GM20000 (cell line): ENCODE measurements around the gene ESR1.

Source experiments
- DNase-seq: peaks from one replicate; pipeline ENCODE4 v3.0.0; 2012; ENCODE audit warnings: low spot score
- TF ChIP-seq, protein P1 (sequence below): IDR thresholded peaks from 2 replicates; pipeline ENCODE4 v1.5.1; 2012; ENCODE audit warnings: mild to moderate bottlenecking, control low read depth; ENCODE audit errors: extremely low read depth, missing control alignments

ESR1 gene

GRCh38 chr6:152048921-152049320 is 241.4 kb downstream of the ESR1 start:
- TF ChIP-seq, protein P1, sequence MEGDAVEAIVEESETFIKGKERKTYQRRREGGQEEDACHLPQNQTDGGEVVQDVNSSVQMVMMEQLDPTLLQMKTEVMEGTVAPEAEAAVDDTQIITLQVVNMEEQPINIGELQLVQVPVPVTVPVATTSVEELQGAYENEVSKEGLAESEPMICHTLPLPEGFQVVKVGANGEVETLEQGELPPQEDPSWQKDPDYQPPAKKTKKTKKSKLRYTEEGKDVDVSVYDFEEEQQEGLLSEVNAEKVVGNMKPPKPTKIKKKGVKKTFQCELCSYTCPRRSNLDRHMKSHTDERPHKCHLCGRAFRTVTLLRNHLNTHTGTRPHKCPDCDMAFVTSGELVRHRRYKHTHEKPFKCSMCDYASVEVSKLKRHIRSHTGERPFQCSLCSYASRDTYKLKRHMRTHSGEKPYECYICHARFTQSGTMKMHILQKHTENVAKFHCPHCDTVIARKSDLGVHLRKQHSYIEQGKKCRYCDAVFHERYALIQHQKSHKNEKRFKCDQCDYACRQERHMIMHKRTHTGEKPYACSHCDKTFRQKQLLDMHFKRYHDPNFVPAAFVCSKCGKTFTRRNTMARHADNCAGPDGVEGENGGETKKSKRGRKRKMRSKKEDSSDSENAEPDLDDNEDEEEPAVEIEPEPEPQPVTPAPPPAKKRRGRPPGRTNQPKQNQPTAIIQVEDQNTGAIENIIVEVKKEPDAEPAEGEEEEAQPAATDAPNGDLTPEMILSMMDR = no peak
- DNase-seq = no peak

DNA sequence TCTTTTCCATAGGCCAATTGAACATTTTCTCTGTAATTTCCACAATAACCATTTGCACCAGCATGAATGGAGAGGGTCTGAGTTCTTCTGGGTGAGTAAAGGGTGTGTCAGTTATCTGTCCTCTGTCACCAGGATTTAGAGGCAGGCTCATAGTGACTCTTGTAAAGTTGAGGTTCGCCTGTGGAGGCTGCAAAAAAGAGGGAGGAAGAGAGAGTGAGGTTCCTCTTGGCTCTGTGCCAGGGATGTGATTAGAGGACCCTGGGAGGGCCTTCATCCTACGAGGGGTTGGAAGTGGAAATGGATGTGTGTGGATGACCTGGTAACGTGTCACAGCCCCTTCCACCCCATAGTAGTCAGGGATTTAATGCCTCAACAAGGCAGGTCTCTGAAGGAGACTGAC is 242.0 kb downstream of the ESR1 start:
- no peak for DNase-seq
- TF ChIP-seq, protein P1 = no peak

DNA sequence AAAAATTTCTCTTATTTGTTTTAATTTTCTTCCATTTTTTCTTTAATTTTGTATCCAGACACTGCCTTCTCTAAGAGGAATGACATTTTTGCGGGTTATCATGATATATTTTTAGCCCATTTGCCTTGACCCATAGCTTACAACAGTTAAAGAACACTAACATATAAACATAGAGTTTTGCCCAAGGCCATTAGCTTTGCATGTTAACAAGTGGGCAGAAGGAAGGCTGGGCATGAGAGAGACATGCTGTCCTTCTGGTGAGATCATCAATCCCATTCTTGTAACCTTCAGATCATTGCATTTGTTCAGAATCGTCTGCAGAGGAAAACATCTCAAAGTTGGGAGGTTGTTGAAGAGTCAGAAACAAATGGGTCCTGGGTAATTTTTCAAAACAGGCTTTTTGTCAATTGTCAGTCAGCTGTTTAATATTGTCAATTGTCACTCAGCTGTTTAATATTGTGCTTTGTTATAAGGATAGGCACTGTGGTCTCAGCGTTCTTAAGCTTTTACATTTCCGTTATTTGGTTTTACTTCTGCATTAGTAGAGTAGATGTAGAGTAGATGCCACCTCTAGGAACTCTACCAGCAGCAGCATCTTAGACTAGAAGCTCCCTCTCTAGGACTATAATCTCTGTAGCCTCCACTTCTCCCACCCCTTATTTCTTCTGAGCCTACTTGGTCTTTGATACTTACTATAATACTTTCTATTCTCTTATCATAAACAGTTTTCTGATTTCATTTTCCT is 243.1 kb downstream of the ESR1 start:
- DNase-seq = no peak

DNA sequence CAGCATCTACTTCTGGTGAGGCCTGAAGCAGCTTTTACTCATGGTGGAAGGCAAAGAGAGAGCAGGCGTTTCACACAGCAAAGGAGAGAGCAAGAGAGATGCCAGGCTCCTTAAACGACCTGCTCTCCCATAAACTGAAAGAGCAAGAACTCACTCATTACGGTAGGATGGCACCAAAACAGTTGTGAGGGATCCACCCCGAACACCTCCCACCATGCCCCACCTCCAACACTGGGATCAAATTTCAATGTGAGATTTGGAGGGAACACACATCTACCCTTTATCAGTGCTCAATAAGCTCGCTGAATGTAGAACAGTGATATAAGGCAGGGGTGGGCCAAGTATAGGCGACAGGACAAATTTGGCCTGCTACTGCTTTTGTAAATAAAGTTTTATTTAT is 244.6 kb downstream of the ESR1 start:
- TF ChIP-seq, protein P1 = no peak
- no peak for DNase-seq

More for the DNA sequence above, 243.1 kb downstream of the ESR1 start:
- TF ChIP-seq, protein P1 = no peak

DNA sequence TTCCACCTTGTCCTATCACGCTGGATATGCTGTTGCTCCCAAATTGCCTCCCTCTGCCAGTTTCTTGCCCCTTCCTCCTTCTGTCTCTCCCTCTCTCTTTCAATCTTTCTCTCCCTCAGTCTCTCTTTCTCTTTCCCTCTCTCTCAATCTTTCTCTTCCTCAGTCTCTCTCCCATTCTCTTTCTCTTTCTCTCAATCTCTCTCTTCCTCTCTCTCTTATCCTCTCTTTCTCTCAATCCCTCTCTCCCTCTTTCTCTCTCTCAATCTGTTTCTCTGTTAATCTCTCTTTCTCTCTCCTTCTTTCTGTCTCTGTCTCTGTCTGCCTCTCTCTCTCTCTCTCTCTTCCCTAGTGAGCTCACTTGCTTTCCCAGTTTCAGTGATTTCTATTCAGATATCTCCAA is 245.8 kb downstream of the ESR1 start:
- DNase-seq = no peak
- TF ChIP-seq, protein P1 = no peak

- no peak for DNase-seq
- TF ChIP-seq, protein P1 = no peak
Observed at GRCh38 chr6:152054441-152054840, 247.0 kb downstream of the ESR1 start.

GRCh38 chr6:152055517-152055916 is 248.0 kb downstream of the ESR1 start:
- DNase-seq = no peak
- TF ChIP-seq, protein P1 = no peak
